ENCODE measurements around the gene SDCCAG8.

- TF ChIP-seq CTCF (IDR thresholded peaks at IDR 0.05) (no peak), SIN3A (IDR thresholded peaks at IDR 0.05; ENCODE audit: borderline replicate concordance, insufficient read depth, low read depth, low read length) (no peak), POLR2AphosphoS5 (IDR thresholded peaks at IDR 0.05; ENCODE audit: low read depth, low read length) (no peak)
These were observed 213.7 kb downstream of the SDCCAG8 start for GRCh38 chr1:243469497-243469896.
